GM18502 (cell line): ENCODE measurements around the gene ENTHD1.

Experiments
- ATAC-seq: cut with Tn5 transposase; IDR thresholded peaks from one replicate; pipeline ENCODE4 v1.9.1; 2021; ENCODE audit warnings: mild to moderate bottlenecking; ENCODE audit not compliant: unreplicated experiment, poor library complexity

Gene ENTHD1, protein sequence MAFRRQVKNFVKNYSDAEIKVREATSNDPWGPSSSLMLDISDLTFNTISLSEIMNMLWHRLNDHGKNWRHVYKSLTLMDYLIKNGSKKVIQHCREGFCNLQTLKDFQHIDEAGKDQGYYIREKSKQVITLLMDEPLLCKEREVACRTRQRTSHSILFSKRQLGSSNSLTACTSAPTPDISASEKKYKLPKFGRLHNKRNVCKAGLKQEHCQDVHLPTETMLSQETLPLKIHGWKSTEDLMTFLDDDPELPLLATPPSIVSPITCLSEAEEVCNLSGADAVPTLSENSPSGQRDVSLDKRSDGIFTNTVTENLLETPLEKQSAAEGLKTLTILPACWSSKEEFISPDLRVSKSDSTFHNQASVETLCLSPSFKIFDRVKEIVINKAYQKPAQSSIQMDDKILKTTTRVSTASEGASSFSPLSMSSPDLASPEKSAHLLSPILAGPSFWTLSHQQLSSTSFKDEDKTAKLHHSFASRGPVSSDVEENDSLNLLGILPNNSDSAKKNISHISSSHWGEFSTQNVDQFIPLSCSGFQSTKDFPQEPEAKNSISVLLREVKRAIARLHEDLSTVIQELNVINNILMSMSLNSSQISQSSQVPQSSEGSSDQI

DNA sequence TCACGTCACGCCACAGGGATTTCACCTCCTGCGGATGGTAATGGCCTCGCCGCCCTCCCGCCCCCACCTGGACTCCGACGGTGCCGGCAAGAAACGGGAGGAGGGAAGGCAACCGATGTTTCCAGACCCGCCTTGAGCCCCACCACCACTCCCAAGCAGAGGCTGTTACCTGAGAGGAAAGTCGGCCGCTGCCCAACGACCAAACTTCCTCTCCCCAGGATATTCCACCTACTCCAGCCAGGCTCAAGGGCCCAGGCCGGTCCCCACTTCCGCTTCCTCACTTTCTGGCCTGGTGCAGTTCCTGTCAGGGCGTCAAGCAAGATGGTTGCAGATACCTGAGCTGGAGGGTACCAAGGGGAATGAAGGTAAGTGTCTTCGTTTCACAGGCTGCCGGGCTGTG lies at the start of gene ENTHD1:
ENTHD1 (minus strand) TSS at position 235 of the 400 bp plus-strand sequence. CDS start 6,012 bp downstream, outside the sequence.
- ATAC-seq = no peak

DNA sequence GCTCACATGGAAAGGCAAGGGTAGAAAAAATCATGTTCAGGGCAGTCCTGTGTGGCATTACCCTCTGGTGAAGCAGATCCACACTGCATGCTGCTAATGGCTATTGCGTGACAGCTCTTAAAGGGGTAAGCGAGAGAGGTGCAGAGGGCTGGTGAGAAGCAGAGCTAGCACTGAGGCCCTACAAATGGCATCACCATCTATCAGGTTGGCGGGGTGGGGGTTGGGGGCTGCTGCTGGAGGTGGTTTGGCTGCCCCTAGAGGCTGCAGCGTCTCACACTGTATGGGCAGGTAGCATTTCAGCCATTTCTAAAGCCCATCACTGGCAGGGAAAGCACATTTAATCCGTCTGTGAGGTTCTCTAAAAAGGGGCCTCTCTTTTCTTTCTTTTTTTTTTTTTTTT lies 49.8 kb upstream of the ENTHD1 start:
- no peak for ATAC-seq

DNA sequence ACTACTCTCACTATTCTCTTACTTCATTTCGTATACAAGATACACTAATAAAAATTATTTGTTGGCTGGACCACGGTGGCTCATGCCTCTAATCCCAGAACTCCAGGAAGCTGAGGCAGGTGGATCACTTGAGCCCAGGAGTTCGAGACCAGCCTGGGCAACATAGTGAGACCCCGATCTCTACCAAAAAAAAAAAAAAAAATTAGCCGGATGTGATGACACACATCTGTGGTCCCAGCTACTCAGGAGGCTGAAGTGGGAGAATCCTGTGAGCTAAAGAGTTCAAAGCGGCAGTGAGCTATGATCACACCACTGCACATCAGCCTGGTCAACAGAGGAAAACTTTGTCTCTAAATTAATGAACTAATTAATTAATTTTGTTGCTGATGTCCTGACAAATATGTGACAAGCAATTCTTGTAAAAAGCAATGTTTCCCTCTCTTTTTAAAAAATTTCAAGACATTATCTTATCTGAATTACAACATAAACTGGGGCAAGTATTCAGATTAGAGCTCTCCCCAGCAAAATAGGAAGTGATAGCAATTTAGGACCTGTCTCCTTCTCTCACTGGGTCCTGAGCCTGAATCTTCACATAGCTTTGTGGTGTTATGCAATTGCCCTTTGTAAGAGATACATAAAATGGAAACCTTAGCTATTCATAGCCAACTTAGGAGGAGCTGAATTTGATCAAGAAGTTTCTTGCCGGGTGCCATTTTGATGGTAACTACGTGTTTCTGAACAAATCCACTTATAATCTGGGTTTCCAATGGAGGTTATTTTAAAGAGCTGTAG lies 49.1 kb upstream of the ENTHD1 start:
- no peak for ATAC-seq

GRCh38 chr22:39941601-39942000 lies 48.0 kb upstream of the ENTHD1 start:
- ATAC-seq = no peak

- ATAC-seq = no peak
These were observed 47.3 kb upstream of the ENTHD1 start for GRCh38 chr22:39940757-39941305.

DNA sequence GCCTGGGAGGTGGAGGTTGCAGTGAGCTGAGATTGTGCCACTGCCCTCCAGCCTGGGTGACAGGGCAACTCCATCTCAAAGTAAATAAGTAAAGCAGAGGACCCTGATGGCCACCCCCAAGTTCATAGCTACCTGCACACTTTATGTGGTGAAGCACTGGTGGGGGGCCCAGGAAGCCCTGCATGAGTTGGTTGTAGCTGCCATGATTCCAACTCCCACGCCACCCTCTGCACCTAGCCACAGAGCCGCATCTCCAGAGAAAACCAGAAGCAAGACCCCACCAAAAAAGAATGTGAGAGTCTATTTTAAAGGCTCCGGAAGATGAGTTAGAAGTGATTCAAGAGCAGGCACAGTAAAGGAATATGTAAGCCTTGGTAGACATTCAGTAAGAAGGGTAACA lies 46.3 kb upstream of the ENTHD1 start:
- no peak for ATAC-seq

GRCh38 chr22:39938509-39939111 lies 45.0 kb upstream of the ENTHD1 start:
- no peak for ATAC-seq

GRCh38 chr22:39937906-39938305 lies 44.3 kb upstream of the ENTHD1 start:
- ATAC-seq = no peak

DNA sequence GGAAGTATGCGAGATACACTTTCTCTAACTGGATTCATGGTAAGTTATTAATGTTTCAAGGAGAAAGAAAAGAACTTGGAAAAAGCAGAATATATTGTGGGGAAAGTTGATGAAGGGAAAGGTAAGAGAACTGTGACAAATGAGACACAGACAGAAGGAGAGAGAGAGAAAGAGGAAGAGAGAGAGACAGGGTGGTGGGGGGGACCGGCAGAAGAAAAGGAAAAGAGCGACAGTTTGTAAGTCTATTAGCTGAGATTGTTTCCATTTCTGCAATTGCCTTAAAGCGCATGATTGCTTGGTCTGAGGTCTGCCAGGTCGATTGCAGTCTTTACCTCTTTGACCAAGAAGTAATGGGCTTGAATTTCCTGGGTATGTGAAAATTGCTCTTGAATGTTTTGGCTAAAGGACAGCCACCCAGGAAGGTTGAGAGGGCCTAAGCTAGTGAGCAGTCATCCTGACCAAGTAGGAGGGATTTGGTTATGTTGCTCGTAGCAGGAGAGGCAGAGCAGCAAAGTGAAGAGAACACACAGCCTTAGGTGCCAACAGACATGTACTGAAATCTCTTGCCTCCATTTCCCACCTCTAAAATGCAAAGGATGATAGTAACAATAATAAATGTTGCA lies 43.1 kb upstream of the ENTHD1 start:
- ATAC-seq = no peak

- ATAC-seq = no peak
These were observed 42.1 kb upstream of the ENTHD1 start for GRCh38 chr22:39935612-39936011.

DNA sequence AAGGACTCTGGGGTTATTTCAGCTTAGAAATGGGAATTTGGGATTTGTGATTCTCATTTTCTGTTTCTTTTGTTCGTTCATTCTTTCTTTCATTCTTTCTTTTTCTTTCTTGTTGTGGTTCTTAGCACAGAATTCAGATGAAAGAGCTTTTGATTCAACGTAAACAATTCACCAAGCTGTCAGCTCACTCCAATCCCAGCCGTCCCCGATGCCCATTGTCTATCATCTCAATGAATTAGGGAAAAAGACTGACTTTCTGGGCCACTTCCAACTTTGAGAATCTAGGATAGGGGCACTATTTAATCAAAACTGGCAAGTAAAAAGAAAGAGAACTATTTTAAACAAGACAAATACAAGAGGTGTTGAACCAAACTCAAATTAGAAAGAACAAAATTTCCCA lies 41.6 kb upstream of the ENTHD1 start:
- no peak for ATAC-seq

DNA sequence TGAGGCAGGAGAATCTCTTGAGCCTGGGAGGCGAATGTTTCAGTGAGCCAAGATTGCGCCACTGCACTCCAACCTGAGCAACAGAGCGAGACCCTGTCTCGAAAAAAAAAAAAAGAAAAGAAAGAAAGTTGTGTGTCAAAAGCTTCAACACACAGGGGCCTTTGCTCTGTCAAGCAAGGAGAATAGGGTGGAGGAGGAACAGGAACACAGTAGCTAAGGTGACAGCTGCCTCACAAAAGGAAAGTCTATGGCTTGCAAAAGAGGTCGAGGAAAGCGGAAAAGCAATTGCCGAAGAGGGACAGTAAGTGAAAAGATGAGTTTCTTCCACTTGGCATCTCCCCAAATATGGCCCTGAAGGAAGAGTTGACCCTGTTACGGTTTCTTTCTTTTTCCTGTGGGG lies 40.2 kb upstream of the ENTHD1 start:
- ATAC-seq = no peak

DNA sequence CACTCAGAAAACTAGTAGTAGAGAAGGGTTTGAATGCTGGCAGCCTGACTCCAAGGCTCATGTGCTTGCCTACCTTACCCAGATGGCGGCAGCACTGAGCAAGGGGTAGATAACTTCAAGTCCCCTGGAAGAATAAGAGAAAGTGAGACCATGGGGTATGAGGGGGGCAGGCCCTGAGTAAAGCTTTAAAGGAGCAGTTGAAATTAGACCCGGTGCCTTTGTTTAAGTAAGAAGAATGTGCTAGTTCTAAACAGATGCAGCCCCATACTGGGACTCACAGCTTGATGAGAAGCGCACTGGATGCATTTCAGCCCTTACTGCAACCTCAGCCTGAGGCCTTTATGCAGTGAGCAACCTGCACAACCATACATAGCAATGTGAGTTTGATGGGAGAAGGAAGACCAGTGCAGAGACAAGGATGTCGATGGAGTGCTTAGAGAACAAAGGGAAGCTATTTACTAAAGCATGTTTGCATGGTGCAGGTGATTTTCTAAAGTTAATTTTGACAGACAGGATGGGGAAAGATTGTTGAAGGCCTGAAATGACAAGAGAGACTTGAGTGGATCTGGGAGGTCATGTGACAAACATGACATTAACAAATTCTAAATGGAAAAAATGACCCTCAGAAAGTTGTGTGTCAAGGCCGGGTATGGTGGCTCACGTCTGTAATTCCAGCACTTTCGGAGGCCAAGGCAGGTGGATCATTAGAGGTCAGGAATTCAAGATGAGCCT lies 39.5 kb upstream of the ENTHD1 start:
- ATAC-seq = no peak

GRCh38 chr22:39932166-39932565 lies 38.6 kb upstream of the ENTHD1 start:
- ATAC-seq = no peak

DNA sequence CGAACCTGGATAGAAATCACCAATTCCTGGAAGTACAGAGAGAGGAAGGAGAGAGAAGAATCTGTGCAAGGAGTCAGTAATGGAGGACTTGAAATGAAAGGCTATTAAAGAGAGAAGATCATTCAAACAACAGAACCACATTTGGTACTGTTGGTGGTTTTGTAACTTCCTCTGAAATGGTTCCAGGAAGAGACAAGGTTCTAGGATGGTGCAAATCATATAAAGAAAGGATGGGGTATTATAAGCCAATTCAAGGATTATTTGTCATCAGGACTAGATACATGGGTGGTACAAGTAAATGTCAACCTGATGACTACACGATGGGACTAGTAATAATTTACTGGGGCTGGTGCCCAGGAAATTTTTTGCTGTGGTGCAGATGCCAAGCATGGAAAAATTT lies 37.7 kb upstream of the ENTHD1 start:
- no peak for ATAC-seq

DNA sequence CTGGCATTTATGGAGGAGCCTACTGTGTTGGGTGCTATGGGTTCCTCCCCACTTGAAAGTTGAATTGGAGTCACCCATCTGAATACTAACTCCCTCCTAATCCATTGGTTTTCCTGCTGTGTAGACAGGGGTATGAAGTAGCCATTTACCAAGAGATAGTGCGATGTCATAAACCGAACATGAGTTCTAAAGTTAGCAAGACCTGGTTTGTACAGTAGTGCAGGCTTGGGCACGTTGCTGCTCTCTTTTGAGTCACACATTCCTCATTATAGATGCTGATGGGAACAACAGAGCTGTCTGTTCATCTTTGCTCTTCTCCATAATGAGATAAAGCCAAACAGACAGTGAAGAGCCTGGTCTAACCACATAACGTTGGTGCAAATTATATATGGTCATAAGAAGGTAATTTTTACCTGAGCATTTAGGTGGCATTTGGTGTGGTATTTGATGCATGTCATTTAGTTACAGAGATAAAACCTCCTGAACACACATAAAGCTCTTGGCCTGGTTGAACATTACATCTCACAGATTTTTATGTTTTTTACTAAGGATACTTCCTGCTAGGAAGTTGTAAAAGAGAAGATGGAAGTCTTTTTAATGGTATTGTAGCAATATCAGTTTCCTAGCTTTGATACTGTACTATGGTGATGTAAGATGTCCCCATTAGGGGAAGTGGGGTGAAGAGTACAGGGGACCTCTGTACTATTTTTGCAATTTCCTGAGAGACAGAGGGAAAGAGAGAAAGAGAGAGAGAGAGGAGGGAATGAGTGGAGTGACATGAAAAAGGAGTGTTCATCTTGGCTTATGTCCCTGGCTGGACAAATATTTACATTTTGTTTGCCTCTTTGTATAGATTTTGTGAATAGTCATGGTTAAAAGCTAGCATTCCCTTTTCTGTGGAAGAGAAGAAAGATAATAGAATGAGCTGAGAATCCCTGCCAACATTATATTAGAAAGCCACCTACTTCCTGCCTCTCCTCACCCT lies 35.3 kb upstream of the ENTHD1 start:
- ATAC-seq = no peak

DNA sequence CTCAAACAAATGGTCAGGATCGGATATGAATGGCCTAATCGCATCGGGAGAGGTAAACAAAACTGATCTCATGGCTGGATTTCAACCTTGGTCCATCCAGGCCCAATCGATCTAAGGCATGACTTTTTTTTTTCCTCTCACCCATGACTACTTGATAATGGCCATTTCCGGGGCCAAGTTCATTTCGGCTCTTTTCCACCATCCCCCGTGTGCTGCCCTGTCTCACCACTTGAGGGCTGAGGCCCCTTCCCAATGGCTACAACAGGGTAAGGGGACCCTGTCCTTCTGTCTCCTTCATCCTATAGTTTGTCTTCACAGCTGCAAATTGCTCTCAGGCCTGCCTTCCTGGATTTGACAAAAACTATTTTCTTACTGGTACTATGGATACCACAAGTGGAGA lies 34.0 kb upstream of the ENTHD1 start:
- ATAC-seq = no peak

- no peak for ATAC-seq
These were observed 33.2 kb upstream of the ENTHD1 start for GRCh38 chr22:39926753-39927152.
